ENCODE results near the gene ZHX3. TPM values are rescaled to one million over a fixed set of nuclear protein-coding genes. Genes with fewer than 3 reads are reported as not detected.
A peak's percentile ranks its signal among the peaks of the same experiment; 100 is the strongest.

Gene ZHX3
- total RNA-seq, 1 donor, result 36.6 TPM

DNA sequence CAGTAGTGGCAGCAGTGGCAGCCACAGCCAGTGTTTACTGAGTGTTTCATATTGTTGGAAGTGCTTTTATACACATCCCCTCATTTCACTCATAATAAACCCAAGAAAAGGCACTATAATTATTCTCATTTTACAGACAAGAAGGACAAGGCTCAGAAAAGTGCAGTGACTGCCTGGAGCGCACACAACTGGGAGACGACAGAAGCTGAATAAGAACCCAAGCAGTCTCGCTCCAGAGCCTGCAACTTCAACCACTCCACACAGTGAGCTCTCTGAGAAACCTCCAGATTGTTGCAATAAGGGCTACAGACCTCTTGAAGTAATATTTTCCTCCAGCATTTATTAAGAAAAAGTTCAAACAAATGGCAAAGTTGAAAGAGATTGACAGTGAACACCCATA, 103.3 kb downstream of the ZHX3 start:
- Histone ChIP-seq H3K27me3 (ENCODE audit: insufficient read depth, low read length) (no peaks in the 10 kb centered on the region), H4K20me1 (ENCODE audit: insufficient read depth, low read length) (peaks cover 18% of the 10 kb centered on the region), H3K27ac (ENCODE audit: low read depth, low read length) (no peak overlapping the region), H2AFZ (ENCODE audit: low read length) (no peak overlapping the region), H3K79me2 (ENCODE audit: insufficient read depth, low read length) (peaks cover 45% of the 10 kb centered on the region), H3K4me3 (ENCODE audit: insufficient read depth, low read length) (no peak overlapping the region), H3K4me1 (ENCODE audit: insufficient read depth, low read length) (peaks cover 16% of the 10 kb centered on the region), H3K4me2 (ENCODE audit: insufficient read depth, low read length) (no peak overlapping the region), H3K36me3 (ENCODE audit: insufficient read depth, low read length) (no peaks in the 10 kb centered on the region), H3K9me3 (ENCODE audit: low read depth, low read length) (no peaks in the 10 kb centered on the region)
- no peak for DNase-seq (ENCODE audit: insufficient read length, low spot score, missing footprints)
- TF ChIP-seq, protein P1, sequence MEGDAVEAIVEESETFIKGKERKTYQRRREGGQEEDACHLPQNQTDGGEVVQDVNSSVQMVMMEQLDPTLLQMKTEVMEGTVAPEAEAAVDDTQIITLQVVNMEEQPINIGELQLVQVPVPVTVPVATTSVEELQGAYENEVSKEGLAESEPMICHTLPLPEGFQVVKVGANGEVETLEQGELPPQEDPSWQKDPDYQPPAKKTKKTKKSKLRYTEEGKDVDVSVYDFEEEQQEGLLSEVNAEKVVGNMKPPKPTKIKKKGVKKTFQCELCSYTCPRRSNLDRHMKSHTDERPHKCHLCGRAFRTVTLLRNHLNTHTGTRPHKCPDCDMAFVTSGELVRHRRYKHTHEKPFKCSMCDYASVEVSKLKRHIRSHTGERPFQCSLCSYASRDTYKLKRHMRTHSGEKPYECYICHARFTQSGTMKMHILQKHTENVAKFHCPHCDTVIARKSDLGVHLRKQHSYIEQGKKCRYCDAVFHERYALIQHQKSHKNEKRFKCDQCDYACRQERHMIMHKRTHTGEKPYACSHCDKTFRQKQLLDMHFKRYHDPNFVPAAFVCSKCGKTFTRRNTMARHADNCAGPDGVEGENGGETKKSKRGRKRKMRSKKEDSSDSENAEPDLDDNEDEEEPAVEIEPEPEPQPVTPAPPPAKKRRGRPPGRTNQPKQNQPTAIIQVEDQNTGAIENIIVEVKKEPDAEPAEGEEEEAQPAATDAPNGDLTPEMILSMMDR (IDR thresholded peaks at IDR 0.05; ENCODE audit: extremely low read depth, low read depth, low read length), result no peak

GRCh38 chr20:41213150-41213820, 104.2 kb downstream of the ZHX3 start:
- Histone ChIP-seq H3K79me2 (ENCODE audit: insufficient read depth, low read length) (peaks cover 44% of the 10 kb centered on the region), H3K4me1 (ENCODE audit: insufficient read depth, low read length) (peaks cover 11% of the 10 kb centered on the region), H3K36me3 (ENCODE audit: insufficient read depth, low read length) (no peaks in the 10 kb centered on the region), H3K4me2 (ENCODE audit: insufficient read depth, low read length) (peak overlapping the region; percentile 20), H3K27me3 (ENCODE audit: insufficient read depth, low read length) (no peaks in the 10 kb centered on the region), H2AFZ (ENCODE audit: low read length) (no peak overlapping the region), H3K9me3 (ENCODE audit: low read depth, low read length) (no peaks in the 10 kb centered on the region), H3K27ac (ENCODE audit: low read depth, low read length) (peak overlapping the region; percentile 15), H4K20me1 (ENCODE audit: insufficient read depth, low read length) (peaks cover 15% of the 10 kb centered on the region), H3K4me3 (ENCODE audit: insufficient read depth, low read length) (no peak overlapping the region)
- TF ChIP-seq, protein P1 (IDR thresholded peaks at IDR 0.05; ENCODE audit: extremely low read depth, low read depth, low read length), result no peak
- DNase-seq (ENCODE audit: insufficient read length, low spot score, missing footprints), result peak; percentile 59

GRCh38 chr20:41205313-41205712, 112.2 kb downstream of the ZHX3 start:
- Histone ChIP-seq H3K36me3 (ENCODE audit: insufficient read depth, low read length) (peaks cover 22% of the 10 kb centered on the region), H3K4me1 (ENCODE audit: insufficient read depth, low read length) (no peaks in the 10 kb centered on the region), H3K9me3 (ENCODE audit: low read depth, low read length) (no peaks in the 10 kb centered on the region), H3K27me3 (ENCODE audit: insufficient read depth, low read length) (no peaks in the 10 kb centered on the region), H3K4me3 (ENCODE audit: insufficient read depth, low read length) (no peak overlapping the region), H4K20me1 (ENCODE audit: insufficient read depth, low read length) (peaks cover 6% of the 10 kb centered on the region), H2AFZ (ENCODE audit: low read length) (no peak overlapping the region), H3K27ac (ENCODE audit: low read depth, low read length) (no peak overlapping the region), H3K79me2 (ENCODE audit: insufficient read depth, low read length) (peaks cover 46% of the 10 kb centered on the region), H3K4me2 (ENCODE audit: insufficient read depth, low read length) (no peak overlapping the region)
- TF ChIP-seq, protein P1 (IDR thresholded peaks at IDR 0.05; ENCODE audit: extremely low read depth, low read depth, low read length), result no peak
- DNase-seq (ENCODE audit: insufficient read length, low spot score, missing footprints), result no peak

- peaks cover 48% of the 10 kb centered on the region for H3K79me2 ChIP-seq (ENCODE audit: insufficient read depth, low read length)
- H3K27me3 ChIP-seq (ENCODE audit: insufficient read depth, low read length), result no peaks in the 10 kb centered on the region
- no peak overlapping the region for H3K4me3 ChIP-seq (ENCODE audit: insufficient read depth, low read length)
- no peak overlapping the region for H3K4me2 ChIP-seq (ENCODE audit: insufficient read depth, low read length)
- H3K9me3 ChIP-seq (ENCODE audit: low read depth, low read length), result no peaks in the 10 kb centered on the region
- DNase-seq (ENCODE audit: insufficient read length, low spot score, missing footprints), result peak; percentile 15
- H3K36me3 ChIP-seq (ENCODE audit: insufficient read depth, low read length), result peaks cover 22% of the 10 kb centered on the region
- no peak overlapping the region for H2AFZ ChIP-seq (ENCODE audit: low read length)
- no peaks in the 10 kb centered on the region for H3K4me1 ChIP-seq (ENCODE audit: insufficient read depth, low read length)
- H4K20me1 ChIP-seq (ENCODE audit: insufficient read depth, low read length), result peaks cover 6% of the 10 kb centered on the region
- H3K27ac ChIP-seq (ENCODE audit: low read depth, low read length), result no peak overlapping the region
- TF ChIP-seq, protein P1 (IDR thresholded peaks at IDR 0.05; ENCODE audit: extremely low read depth, low read depth, low read length), result no peak
These were observed 112.9 kb downstream of the ZHX3 start for GRCh38 chr20:41204304-41205265.
